Measurements from ENCODE around the gene SLC35F1.
"Not testable (repeated sequence)": the region's sequence is repeated elsewhere in the genome, so short reads cannot be mapped to it uniquely, and the experiment has no call there.

The SLC35F1 gene

DNA sequence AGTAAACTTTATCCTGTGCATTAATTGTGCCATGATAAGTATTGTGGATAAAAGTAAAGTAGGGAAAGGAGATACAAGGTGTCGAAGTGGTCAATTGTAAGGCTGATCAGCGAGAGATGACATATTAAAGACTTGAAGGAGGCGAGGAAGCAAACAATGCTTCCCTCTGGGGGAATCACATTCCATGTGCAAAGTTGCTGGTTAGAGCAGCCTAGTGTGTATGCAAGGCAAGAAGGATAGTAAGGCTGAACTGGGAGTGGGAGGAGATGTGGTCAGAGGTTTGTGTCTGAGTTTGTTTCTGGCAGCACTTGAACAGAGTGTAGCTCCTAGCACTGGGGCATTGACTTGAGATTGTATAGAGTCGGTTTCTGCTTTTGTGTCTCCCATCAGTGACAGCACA, 122.9 kb downstream of the SLC35F1 start:
- DNase-seq (ENCODE audit: insufficient read length, low spot score): no peak
- no peak for FAIRE-seq
- TF ChIP-seq, protein P1, sequence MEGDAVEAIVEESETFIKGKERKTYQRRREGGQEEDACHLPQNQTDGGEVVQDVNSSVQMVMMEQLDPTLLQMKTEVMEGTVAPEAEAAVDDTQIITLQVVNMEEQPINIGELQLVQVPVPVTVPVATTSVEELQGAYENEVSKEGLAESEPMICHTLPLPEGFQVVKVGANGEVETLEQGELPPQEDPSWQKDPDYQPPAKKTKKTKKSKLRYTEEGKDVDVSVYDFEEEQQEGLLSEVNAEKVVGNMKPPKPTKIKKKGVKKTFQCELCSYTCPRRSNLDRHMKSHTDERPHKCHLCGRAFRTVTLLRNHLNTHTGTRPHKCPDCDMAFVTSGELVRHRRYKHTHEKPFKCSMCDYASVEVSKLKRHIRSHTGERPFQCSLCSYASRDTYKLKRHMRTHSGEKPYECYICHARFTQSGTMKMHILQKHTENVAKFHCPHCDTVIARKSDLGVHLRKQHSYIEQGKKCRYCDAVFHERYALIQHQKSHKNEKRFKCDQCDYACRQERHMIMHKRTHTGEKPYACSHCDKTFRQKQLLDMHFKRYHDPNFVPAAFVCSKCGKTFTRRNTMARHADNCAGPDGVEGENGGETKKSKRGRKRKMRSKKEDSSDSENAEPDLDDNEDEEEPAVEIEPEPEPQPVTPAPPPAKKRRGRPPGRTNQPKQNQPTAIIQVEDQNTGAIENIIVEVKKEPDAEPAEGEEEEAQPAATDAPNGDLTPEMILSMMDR (IDR thresholded peaks at IDR 0.05; ENCODE audit: insufficient read depth, missing control alignments): no peak

DNA sequence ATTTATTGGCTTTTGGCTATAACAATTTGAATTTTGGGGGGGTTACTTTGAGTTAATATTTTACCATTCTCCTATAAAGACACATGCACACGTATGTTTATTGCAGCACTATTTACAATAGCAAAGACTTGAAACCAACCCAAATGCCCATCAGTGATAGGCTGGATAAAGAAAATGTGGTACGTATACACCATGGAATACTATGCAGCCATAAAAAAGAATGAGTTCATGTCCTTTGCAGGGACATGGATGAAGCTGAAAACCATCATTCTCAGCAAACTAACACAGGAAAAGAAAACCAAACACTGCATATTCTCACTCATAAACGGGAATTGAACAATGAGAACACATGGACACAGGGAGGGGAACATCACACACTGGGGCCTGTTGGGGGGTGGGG, 130.4 kb downstream of the SLC35F1 start:
- not testable (repeated sequence) for FAIRE-seq

DNA sequence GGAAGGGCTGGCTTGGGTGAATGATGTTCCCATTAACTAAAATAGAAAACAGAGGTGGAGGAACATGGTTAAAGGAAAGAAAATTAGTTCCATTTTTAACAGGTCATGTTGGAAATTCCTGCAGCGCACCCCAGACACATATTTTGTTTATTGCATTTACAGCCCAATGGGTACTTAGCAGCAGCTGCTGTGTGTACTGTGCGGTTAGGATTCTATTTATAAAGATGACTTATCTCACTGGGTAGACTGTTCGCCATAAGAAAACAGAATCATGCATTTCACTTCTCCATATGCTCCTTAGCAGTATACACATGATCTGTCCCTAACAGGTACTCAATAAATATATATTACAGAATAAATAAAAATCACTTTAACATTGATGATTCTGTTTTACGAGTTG, 135.8 kb downstream of the SLC35F1 start:
- TF ChIP-seq, protein P1 (IDR thresholded peaks at IDR 0.05; ENCODE audit: insufficient read depth, missing control alignments): no peak
- FAIRE-seq (no peak), DNase-seq (ENCODE audit: insufficient read length, low spot score) (no peak)

More for the DNA sequence above, 130.4 kb downstream of the SLC35F1 start:
- DNase-seq (ENCODE audit: insufficient read length, low spot score): not testable (repeated sequence)

DNA sequence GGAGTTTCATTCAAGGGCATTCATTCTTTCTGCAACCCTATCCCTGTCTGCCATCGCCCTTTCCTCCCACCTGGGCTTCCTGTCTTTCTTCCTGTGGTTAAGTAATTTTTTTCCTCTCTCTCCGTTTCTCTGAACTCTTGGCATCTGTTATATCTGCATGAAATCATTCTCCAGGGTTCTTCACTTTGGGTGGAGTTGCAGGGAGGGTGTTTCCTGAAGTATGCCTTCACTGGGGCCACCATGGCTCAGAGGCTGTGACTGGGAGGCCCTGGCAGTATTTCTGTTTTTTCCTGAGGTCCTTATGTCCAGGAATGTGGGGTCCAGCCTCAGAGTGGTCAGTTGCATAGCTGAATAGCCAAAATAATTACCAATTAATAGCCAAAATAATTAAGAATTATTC, 137.2 kb downstream of the SLC35F1 start:
- TF ChIP-seq, protein P1 (IDR thresholded peaks at IDR 0.05; ENCODE audit: insufficient read depth, missing control alignments): no peak
- no peak for FAIRE-seq
- DNase-seq (ENCODE audit: insufficient read length, low spot score): no peak

DNA sequence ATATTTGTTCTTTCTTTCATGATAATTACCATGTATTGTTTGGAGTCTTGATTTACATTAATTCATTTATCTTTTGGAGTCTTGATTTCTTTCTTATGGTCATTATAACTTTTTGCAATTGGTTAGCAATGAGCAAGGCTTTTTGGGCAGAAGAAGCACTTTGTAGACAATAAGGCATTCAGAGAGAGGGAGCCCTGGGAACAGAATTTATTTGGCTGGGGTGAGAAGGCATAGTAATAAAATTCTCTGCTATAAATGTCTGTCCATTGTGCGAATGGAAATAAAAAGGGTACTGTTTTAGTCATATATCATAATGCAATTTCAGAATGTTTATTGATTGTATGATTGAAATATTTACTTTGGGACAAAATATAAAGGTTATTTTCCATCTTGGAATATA, 147.0 kb downstream of the SLC35F1 start:
- FAIRE-seq: no peak
- TF ChIP-seq, protein P1 (IDR thresholded peaks at IDR 0.05; ENCODE audit: insufficient read depth, missing control alignments): no peak

DNA sequence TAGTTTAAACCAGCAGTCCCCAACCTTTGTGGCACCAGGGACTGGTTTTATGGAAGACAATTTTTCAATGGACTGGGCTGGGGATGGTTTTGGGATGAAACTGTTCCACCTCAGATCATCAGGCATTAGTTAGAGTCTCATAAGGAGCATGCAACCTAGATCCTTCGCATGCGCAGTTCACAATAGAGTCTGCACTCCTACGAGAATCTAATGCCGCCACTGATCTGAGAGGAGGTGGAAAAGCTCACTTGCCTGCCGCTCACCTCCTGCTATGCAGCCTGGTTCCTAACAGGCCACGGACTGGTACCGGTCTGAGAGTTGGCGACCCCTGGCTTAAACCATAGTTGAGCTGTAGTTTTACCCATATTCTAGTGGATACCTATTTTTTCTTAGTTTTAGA, 154.6 kb downstream of the SLC35F1 start:
- no peak for FAIRE-seq
- TF ChIP-seq, protein P1 (IDR thresholded peaks at IDR 0.05; ENCODE audit: insufficient read depth, missing control alignments): no peak
- no peak for DNase-seq (ENCODE audit: insufficient read length, low spot score)

More for the DNA sequence above, 147.0 kb downstream of the SLC35F1 start:
- DNase-seq (ENCODE audit: insufficient read length, low spot score): no peak

DNA sequence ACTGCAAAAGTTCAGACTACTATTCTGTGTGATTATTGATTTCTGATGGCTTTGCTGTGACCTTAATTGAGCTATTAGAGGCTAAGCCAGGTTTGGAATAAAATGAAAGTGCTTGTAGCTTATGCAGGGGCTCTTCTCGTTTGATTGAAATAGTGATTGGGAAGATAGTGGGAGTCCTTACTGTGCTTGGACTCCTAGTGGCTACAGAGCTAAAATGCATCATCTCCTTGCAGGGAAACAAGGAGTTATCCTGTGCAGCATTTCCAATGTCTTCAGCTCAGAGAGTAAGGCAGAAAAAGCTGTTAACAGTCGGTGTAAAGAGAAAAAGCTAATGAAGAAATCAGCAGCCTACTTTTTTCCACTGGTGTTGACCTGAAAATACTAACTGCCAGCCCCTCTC, 173.5 kb downstream of the SLC35F1 start:
- TF ChIP-seq, protein P1 (IDR thresholded peaks at IDR 0.05; ENCODE audit: insufficient read depth, missing control alignments): no peak
- DNase-seq (ENCODE audit: insufficient read length, low spot score) (no peak), FAIRE-seq (no peak)

DNA sequence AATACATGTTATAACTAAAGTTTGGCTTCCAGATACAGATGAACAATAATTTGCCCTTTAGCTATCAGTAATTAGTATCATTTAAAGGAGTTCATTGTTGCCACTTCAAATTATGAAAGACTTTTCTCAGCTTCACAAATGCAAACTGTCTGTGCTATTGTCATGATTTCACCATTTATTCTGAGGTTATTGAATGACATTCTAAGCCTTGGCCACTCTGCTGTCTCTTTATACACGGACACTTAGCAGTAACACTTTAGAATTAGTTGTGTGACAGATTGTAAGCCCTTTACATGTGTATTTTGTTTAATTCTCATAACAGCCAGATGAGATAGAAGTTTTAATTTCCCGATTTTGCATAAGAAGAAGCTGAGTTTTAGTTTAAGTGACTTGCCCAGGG, 176.6 kb downstream of the SLC35F1 start:
- TF ChIP-seq, protein P1 (IDR thresholded peaks at IDR 0.05; ENCODE audit: insufficient read depth, missing control alignments): no peak
- FAIRE-seq (no peak), DNase-seq (ENCODE audit: insufficient read length, low spot score) (no peak)
